Activated naive CD8-positive, alpha-beta T cell treated with anti-CD3 and anti-CD28 coated beads, Interleukin-2, amount 10 ng/mL, durations not matched to agents 7 days and 5 days (primary cell): ENCODE results near the gene LCN10. TPM values are rescaled to one million over a fixed set of nuclear protein-coding genes. Genes with fewer than 3 reads are reported as not detected.

Source experiments
- ATAC-seq: fragments of 150-1000 bp; cut with Tn5 transposase; one replicate; pipeline ENCODE4 v1.10.0; 2021; ENCODE audit warnings: low read depth, moderate library complexity
- POLR2A ChIA-PET: fragments of 350-600 bp; sonication (Branson Sonifier 250); formaldehyde crosslinking; loops from one replicate; lab custom pipeline; 2021; ENCODE audit warnings: antibody characterized with exemption; lab: Charles Lee
- DNase-seq: peaks from one replicate; pipeline ENCODE4 v3.0.0; 2021
- H3K27ac Mint-ChIP-seq: one replicate; pipeline ENCODE4 v1.8.0; 2022; ENCODE audit warnings: mild to moderate bottlenecking, mixed read lengths
- H3K27me3 Mint-ChIP-seq: one replicate; pipeline ENCODE4 v1.8.0; 2022; ENCODE audit warnings: mild to moderate bottlenecking, moderate library complexity, mixed read lengths
- H3K36me3 Mint-ChIP-seq: one replicate; pipeline ENCODE4 v1.8.0; 2021; ENCODE audit warnings: mild to moderate bottlenecking, mixed read lengths
- H3K4me1 Mint-ChIP-seq: one replicate; pipeline ENCODE4 v1.8.0; 2021; ENCODE audit warnings: mixed read lengths
- H3K4me3 Mint-ChIP-seq: one replicate; pipeline ENCODE4 v1.8.0; 2022; ENCODE audit warnings: mild to moderate bottlenecking, moderate library complexity, mixed read lengths
- H3K9me3 Mint-ChIP-seq: one replicate; pipeline ENCODE4 v1.8.0; 2021; ENCODE audit warnings: mixed read lengths
- total RNA-seq, 2 experiments: library from RNA; stranded (reverse); gene quantifications; one replicate each; pipeline ENCODE4 v1.2.3, GENCODE V29; 2021

Gene LCN10
- total RNA-seq, 2 experiments from 2014 or later: 1.00 to 1.0 TPM

DNA sequence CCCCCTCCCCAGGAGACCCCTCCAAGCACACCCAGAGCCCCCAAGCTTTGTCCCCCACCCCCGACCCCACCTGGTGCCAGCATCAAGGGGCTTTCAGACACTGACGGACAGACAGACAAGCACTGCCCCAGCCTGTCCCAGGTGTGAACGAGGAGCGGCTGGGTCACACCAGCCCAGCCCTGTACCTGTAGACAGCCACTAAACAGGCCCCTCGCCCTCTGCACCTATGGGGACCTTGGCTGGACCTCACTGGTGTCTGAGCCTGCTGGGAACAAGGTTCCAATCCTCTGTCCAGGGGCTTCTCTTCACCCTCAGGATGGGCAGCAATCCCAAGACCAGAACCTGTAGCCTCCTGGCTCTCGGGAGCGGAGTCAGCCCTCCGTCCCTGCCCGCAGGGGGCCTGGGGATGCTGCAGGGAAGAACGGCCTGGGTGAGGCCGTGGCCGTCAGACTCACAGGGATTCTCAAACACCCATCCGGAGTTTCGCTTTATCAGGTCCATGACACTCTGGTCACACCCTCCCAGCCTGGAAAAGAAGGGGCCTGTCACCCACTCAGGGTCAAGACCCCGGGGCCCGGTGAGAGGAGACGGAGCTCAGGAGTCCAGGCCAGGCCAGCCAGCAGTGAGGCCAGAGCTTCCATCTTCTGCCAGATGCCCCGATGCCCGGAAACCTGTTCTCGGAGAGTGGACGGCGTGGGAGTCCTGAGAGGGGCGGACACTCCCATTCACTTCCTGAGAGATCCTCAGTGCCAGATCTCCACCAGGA lies 2.8 kb upstream of the LCN10 start:
- Mint-ChIP-seq H3K9me3 (no peaks in the 10 kb centered on the region), H3K27me3 (no peaks in the 10 kb centered on the region), H3K4me1 (peaks cover 4% of the 10 kb centered on the region), H3K27ac (no peak overlapping the region), H3K4me3 (no peak overlapping the region), H3K36me3 (no peaks in the 10 kb centered on the region)
- DNase-seq (no peak), ATAC-seq (no peak)
- POLR2A ChIA-PET: interaction anchor here (0.6 kb wide), 1 partner anchor 17 kb away, joined by 4 read pairs; no protein-coding TSS in a partner anchor

DNA sequence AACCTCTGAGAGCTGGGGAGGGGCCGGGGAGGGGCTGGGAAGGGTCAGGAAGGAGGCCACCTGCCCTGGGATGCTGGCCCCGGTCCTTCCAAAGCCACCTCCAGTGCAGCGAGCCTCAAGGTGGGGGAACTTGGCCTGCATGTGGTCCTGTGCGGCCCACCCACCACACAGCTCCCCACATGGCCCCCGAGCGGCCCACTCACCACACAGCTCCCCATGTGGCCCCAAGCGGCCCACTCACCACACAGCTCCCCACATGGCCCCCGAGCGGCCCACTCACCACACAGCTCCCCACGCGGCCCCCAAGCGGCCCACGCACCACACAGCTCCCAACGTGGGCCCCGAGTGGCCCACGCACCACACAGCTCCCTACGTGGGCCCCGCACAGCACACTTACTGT lies 2.0 kb upstream of the LCN10 start:
- Mint-ChIP-seq H3K4me3 (no peak overlapping the region), H3K36me3 (no peaks in the 10 kb centered on the region), H3K9me3 (no peaks in the 10 kb centered on the region), H3K4me1 (peaks cover 4% of the 10 kb centered on the region), H3K27ac (no peak overlapping the region), H3K27me3 (no peaks in the 10 kb centered on the region)
- ATAC-seq (no peak), DNase-seq (no peak)
- POLR2A ChIA-PET: interaction anchor here (0.6 kb wide), 1 partner anchor 17 kb away, joined by 3 read pairs; no protein-coding TSS in a partner anchor

DNA sequence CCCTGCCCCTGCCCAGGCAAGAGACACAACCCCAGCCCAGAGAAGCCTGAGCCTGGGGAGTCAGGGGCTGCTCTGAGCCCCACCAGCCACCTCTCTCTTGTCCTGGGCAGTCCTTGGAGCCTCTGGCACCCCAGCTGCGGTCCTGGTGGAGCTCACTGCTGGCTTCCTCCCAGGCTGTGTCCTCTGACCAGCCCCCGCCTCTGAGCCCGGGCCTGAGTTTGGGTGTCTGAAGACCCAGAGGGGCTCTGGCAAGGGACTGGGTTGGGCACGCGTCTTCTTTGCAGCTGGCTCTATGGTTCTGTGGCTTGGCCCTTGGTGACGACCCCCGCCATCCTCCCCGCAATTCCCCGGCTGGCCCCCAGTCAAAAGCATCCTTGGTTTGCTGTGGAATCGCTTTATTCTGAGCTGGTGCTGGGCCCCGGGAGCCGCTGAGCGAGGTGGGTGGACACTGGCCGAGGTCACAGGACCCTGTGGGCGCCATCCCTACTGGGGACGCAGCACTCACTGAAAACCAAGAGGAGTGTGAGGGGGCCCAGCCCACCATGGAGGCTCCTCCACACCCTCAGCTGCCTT lies 985 bp upstream of the LCN10 start:
- ATAC-seq: no peak
- Mint-ChIP-seq H3K4me1 (peaks cover 4% of the 10 kb centered on the region), H3K27me3 (no peaks in the 10 kb centered on the region), H3K4me3 (no peak overlapping the region), H3K27ac (no peak overlapping the region), H3K36me3 (no peaks in the 10 kb centered on the region), H3K9me3 (no peaks in the 10 kb centered on the region)
- DNase-seq: no peak
- POLR2A ChIA-PET: interaction anchor here (3.9 kb wide), 1 partner anchor 16 kb away, joined by 20 read pairs; no protein-coding TSS in a partner anchor

DNA sequence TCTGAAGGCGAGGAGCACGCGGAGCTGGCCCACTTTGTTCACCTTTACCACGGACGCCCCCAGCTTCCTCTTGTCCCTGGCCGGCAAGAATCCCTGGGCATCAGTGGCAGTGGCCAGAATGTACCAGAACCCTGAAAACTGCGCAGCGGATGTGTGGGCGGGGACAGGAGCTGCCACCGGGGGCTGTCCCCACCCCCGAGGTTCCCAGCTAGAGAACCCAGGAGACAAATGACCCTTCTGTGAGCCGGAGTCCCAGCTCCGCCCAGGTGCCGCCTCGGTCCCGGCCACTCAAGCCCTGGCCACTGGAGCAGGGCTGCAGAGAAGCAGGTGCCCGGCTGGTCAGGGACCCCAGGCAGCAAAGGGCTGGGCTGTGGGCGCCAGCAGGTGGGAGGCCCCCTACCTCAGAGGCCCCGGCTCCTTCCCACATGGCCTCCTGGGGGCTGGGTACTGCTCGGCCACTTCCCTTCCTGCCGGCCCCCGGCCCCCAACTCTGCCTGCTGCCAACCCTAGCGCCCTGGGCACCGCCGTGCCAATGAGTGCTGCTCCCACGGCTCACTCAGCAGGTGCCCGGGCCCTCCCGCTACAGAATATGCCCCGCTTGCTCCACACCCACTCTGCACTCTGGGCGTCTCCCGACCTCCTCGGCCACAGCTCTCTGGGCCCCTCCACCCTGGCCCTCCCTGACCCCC lies 713 bp downstream of the LCN10 start:
- peaks cover 4% of the 10 kb centered on the region for H3K4me1 Mint-ChIP-seq
- no peaks in the 10 kb centered on the region for H3K9me3 Mint-ChIP-seq
- H3K4me3 Mint-ChIP-seq: peak overlapping the region; percentile 58
- H3K36me3 Mint-ChIP-seq: no peaks in the 10 kb centered on the region
- no peaks in the 10 kb centered on the region for H3K27me3 Mint-ChIP-seq
- DNase-seq (peak; percentile 61), ATAC-seq (peak; percentile 67)
- H3K27ac Mint-ChIP-seq: no peak overlapping the region
- POLR2A ChIA-PET: interaction anchor here (0.6 to 3.9 kb wide), 3 partner anchors 12 to 26 kb away, joined by 3 to 20 read pairs (median 6); no protein-coding TSS in a partner anchor

DNA sequence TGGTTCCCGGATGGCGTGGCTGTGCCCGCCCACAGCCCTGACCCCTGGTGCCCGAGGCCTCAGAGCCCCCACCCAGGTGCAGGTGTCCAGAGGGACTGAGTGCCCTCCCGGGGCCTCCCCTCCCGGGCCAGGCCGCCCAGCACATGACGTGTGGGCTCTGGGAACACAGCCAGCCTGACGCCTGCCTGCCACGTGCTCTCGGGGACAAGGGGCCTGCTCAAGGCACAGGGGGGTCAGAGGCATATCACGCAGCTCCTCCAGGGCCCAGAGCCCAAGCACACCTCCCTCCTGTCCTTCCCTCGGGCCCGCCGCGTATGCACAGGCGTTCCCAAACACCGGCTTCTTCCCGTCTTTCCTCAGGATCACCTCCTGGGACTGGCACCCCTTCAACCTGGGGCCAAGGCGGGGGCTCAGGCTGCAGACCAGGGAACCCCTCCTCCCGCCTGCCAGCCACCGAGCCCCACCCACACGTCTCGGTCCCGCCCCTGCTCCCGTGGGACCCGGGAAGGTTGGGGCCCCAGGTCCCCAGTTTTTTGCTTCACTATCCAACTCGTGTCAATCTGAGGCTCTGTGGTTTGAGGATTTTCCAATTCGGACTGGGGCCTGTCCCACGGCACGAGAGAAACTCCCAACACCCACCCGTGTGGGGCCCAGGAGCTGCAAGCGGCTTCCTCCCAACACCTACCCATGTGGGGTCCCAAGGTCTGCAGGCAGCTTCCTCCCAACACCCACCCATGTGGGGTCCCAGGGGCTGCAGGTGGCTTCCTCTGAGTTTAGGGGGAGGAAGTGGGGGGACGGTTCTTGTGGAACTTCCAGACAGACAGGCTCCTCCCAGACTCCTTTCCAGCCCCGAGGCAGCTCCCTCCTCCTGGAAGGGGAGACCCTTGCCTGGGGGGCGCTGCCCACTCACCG lies 1.5 kb downstream of the LCN10 start:
- Mint-ChIP-seq H3K27ac (no peak overlapping the region), H3K4me3 (peak overlapping the region; percentile 58), H3K4me1 (peaks cover 4% of the 10 kb centered on the region), H3K9me3 (no peaks in the 10 kb centered on the region), H3K27me3 (no peaks in the 10 kb centered on the region), H3K36me3 (no peaks in the 10 kb centered on the region)
- ATAC-seq (peak; percentile 8), DNase-seq (no peak)
- POLR2A ChIA-PET: interaction anchor here (1.2 to 3.9 kb wide), 2 partner anchors 12 to 14 kb away, joined by 6 to 20 read pairs; no protein-coding TSS in a partner anchor

DNA sequence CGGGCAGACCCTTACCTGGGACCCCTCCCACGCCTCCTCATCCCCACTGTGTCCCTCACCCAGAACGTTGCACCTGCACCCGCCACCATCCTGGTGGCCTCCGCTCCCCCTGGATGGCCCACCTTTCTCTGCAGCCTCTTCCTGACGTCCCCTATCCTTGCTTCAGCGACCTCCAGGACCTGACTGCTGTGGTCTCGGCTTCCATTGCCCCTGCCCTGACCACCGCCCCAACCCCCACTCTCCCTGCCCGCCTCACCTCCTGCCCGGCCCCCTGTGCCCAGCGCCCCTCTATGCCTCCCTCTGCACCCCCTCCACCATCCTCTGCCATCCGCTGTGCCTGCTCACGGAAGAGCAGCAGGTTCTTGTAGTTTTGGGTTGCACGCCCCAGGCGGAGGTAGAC lies 2.2 kb downstream of the LCN10 start:
- H3K4me1 Mint-ChIP-seq: peaks cover 4% of the 10 kb centered on the region
- no peaks in the 10 kb centered on the region for H3K36me3 Mint-ChIP-seq
- POLR2A ChIA-PET: interaction anchor here (3.9 kb wide), 1 partner anchor 13 kb away, joined by 20 read pairs; no protein-coding TSS in a partner anchor
- no peaks in the 10 kb centered on the region for H3K27me3 Mint-ChIP-seq
- no peak overlapping the region for H3K27ac Mint-ChIP-seq
- ATAC-seq (no peak), DNase-seq (no peak)
- no peaks in the 10 kb centered on the region for H3K9me3 Mint-ChIP-seq
- no peak overlapping the region for H3K4me3 Mint-ChIP-seq

DNA sequence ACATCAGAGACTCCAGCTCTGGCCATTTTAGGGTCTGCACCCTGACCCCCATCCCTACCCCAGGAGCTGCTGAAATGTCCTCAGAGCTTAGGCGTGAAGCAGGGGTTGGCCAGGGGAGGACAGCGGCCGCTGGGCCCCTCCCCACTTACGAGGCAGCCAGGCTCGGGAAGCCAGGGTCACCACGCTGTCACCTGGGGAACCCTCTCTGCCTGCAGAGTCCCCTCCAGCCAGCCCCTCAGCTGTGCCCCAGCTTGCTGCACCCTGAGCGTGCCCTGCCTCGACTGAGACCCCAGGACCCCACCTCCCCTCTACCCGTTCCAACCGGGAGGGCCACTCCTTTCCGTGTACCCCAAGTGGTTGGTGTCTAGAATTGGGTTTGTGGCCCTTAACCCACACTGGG lies 2.7 kb downstream of the LCN10 start:
- H3K4me1 Mint-ChIP-seq: peaks cover 4% of the 10 kb centered on the region
- POLR2A ChIA-PET: interaction anchor here (1.0 to 3.9 kb wide), 2 partner anchors 11 to 13 kb away, joined by 3 to 20 read pairs; no protein-coding TSS in a partner anchor
- no peak overlapping the region for H3K27ac Mint-ChIP-seq
- no peak for ATAC-seq
- no peaks in the 10 kb centered on the region for H3K9me3 Mint-ChIP-seq
- H3K4me3 Mint-ChIP-seq: no peak overlapping the region
- no peaks in the 10 kb centered on the region for H3K27me3 Mint-ChIP-seq
- no peaks in the 10 kb centered on the region for H3K36me3 Mint-ChIP-seq
- no peak for DNase-seq

DNA sequence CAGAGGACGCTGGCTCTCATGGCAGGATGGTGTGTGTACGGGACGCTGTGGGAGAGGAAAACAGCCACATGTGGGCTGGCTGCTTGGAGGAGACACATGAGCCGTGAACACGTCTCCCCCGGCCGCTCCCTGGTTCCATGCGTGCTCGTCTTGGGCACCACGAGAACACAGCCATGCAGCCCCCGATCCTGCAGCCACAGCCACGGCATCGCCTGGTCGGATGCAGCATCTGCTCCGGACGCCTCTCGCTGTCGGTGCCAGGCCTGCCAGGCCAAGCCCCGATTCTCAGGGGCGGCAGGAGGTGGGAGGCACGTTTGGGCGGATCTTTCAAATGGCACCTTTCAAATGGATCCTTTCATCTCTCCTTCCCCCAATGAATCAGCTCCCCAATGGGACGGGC lies 3.2 kb downstream of the LCN10 start:
- H3K9me3 Mint-ChIP-seq: no peaks in the 10 kb centered on the region
- H3K36me3 Mint-ChIP-seq: no peaks in the 10 kb centered on the region
- ATAC-seq (no peak), DNase-seq (no peak)
- H3K4me1 Mint-ChIP-seq: peaks cover 4% of the 10 kb centered on the region
- POLR2A ChIA-PET: interaction anchor here (1.0 kb wide), 1 partner anchor 10 kb away, joined by 3 read pairs; no protein-coding TSS in a partner anchor
- no peak overlapping the region for H3K4me3 Mint-ChIP-seq
- H3K27ac Mint-ChIP-seq: no peak overlapping the region
- H3K27me3 Mint-ChIP-seq: no peaks in the 10 kb centered on the region

DNA sequence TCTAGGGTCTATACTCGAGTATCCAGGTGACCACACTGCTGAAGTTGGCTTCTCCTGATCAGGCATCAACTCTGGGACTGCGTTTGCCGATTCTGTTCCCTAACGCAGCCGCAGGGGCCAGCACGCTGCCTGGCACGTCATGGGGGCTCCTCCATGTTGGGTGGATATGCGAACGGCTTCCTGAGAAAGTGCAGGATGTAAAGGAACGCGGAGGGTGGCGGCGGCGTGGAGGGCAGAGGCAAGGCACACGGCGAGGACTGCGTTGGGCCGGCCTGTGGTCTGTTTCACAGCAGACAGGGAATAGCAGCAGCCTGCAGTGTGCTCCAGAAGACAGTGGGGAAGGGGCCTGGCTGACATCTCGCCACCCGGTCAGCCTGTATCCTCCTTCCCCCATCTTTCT lies 3.8 kb downstream of the LCN10 start:
- H3K4me1 Mint-ChIP-seq: peaks cover 4% of the 10 kb centered on the region
- DNase-seq: no peak
- H3K4me3 Mint-ChIP-seq: no peak overlapping the region
- POLR2A ChIA-PET: no interaction called here
- no peaks in the 10 kb centered on the region for H3K36me3 Mint-ChIP-seq
- H3K9me3 Mint-ChIP-seq: no peaks in the 10 kb centered on the region
- no peaks in the 10 kb centered on the region for H3K27me3 Mint-ChIP-seq
- no peak overlapping the region for H3K27ac Mint-ChIP-seq
- ATAC-seq: no peak

DNA sequence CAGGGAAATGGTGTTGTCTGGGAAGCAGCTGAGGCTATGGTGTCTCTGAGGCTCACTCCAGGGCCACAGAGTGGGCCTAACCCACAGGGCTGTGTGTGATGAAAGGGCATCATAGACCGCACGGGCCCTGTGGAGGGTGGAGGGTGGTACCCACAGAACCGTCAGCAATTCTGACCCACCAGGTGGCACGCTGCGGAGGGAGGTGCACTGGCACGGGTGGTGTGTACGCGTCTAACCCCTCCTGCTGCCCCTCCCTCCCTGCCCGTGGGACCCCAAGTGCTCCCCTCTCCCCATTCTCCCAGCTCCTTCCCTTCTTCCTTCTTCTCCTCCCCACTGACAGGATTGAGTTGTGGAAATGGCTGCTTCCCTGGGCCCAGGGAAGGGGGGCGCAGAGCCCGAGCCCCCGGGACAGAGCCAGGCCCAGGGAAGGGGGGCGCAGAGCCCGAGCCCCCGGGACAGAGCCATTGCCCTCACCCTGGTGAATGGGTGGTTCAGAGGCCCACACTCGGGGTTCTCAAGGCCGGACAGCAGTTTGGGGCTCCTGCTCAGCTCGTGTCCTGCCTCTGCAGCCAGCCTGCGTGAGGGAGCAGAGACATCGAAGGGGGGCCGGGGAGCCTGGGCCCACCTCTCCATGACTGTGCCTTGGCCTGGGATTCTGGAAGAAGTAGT lies 6.8 kb downstream of the LCN10 start:
- DNase-seq (no peak), ATAC-seq (no peak)
- POLR2A ChIA-PET: no interaction called here
- H3K9me3 Mint-ChIP-seq: no peaks in the 10 kb centered on the region
- no peak overlapping the region for H3K4me3 Mint-ChIP-seq
- H3K27me3 Mint-ChIP-seq: no peaks in the 10 kb centered on the region
- no peaks in the 10 kb centered on the region for H3K4me1 Mint-ChIP-seq
- no peak overlapping the region for H3K27ac Mint-ChIP-seq
- no peaks in the 10 kb centered on the region for H3K36me3 Mint-ChIP-seq

DNA sequence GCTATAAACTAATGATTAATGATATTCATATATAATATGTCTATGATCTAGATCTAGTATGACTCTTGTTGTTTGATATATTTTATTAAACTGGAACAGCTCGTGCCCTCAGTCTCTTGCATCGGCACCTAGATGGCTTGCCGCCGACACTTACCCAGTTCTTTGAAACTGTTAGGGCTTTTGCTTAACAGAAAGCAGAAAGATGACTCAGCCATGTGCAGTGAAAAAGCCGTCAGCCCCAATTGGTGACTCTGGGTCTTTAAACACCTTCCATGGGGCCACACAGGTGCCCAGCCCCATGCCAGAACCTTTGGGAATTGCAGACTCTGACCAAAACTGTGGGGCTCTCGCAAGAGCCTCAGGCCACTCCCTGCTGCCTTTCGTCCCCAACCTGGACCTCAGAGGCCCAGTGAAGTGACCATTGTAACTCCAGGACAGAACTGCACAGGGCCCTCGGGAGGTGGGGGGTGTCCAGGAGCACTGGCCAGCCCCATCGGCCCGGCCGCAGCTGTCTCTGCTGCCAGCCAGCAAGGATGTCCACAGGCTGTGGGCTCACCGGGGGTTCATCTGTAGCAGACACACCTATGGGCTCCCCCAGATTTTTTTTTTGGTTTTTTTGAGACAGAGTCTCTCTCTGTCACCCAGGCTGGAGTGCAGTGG lies 7.8 kb downstream of the LCN10 start:
- ATAC-seq: no peak
- DNase-seq: no peak
- Mint-ChIP-seq H3K36me3 (no peaks in the 10 kb centered on the region), H3K4me1 (peaks cover under 1% of the 10 kb centered on the region), H3K27ac (no peak overlapping the region), H3K4me3 (no peak overlapping the region), H3K27me3 (no peaks in the 10 kb centered on the region), H3K9me3 (no peaks in the 10 kb centered on the region)
- POLR2A ChIA-PET: no interaction called here

DNA sequence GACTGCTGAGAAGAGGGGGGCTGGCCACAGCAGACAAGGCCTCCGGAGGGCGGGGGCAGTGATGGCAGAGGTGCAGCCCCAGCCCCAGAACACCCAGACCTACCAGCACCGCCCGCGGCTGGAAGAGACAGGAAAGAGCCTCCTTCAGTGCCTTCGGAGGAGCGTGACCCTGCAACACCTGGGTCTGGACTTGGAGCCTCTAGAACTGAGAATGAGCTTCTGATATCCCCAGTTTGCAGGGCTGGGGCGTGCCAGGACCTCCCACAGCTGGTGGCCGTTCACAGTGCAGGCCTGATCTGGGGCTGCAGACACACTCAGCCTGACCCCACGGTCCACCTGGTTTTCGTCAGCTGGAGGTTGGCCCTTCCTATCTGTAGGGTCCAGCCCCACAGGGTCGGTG lies 9.1 kb downstream of the LCN10 start:
- DNase-seq: no peak
- no peak for ATAC-seq
- POLR2A ChIA-PET: no interaction called here
- no peak overlapping the region for H3K4me3 Mint-ChIP-seq
- H3K27ac Mint-ChIP-seq: no peak overlapping the region
- no peaks in the 10 kb centered on the region for H3K9me3 Mint-ChIP-seq
- H3K4me1 Mint-ChIP-seq: peaks cover 7% of the 10 kb centered on the region
- no peaks in the 10 kb centered on the region for H3K36me3 Mint-ChIP-seq
- peaks cover 2% of the 10 kb centered on the region for H3K27me3 Mint-ChIP-seq
